D341Med (cell line): Measurements from ENCODE around the gene LRBA.
A peak's percentile ranks its signal among the peaks of the same experiment; 100 is the strongest.

Experiments
- DNase-seq: peaks from one replicate; pipeline ENCODE4 v3.0.0; 2012; ENCODE audit warnings: low spot score

LRBA gene

DNA sequence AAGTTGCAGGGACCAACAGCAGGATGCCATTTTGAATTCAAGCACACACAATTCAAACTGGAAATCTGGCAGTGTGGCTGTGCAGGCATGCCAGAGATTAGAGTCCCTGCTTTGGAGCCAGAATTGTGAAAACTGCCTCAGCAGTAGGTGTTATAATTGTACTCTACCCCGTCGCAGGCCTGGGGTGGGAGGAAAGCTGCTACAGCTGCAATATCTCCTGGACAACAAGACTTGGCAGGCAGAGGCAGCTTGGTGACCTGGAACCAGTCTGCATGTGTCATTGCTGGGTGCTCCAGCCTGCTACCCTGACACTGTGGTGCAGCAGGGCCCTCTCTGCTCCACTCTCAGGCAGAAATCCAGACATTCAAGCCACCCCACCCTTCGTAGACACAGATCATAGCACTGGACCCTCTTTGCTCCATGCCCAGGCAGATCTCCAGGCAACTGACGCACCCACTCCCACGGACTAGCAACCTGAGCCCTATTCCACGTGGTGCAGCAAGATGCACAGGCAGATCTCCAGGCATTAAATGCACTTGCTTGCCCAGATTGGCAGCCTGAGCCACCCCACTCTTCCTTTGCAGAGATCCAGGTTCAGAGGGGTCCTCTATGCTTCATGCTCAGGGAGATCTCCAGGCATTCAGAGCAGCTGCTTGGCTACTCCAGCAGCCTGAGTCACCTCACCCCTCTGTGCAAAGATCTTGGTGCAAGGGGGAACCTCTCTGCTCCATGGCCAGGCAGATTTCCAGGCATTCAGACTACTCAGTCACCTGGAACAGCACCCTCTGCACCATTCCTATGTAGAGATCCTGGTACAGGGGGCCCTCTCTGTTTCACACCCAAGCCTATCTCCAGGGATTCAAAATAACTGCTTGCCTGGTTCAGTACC is 140.5 kb downstream of the LRBA start:
- peak; percentile 12 for DNase-seq

DNA sequence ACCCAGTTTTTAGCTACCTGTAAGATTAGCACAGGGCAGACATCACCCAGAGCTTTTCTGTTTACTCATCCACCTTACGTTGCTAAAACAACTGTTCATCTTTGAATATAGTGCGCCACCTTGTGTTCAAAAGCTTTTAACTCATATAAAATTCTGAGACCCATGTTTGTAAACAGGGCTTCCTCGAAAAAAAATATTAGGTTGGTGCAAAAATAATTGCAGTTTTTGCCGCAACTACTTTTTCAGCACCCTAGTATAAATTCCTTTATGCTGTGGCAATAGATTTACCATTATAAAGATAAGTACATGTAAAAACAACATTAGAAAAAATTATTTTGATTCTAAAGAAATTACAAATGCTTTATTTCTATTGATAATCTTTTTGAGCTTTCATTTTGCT is 147.9 kb downstream of the LRBA start:
- DNase-seq: peak; percentile 57

DNA sequence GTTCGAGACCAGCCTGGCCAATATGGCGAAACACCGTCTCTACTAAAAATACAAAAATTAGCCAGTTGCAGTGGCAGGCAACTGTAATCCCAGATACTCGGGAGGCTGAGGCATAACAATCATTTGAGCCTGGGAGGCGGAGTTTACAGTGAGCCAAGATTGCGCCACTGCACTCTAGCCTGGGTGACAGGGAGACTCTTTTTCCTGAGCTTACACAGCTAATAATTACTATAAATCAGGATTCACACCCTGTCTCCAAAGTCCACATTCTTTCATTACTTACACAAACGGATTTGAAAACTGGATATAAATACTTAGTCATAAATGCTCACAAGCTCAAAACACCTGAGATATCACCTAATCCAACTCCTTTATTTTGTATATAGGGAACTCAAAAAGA is 151.6 kb downstream of the LRBA start:
- DNase-seq: no peak

DNA sequence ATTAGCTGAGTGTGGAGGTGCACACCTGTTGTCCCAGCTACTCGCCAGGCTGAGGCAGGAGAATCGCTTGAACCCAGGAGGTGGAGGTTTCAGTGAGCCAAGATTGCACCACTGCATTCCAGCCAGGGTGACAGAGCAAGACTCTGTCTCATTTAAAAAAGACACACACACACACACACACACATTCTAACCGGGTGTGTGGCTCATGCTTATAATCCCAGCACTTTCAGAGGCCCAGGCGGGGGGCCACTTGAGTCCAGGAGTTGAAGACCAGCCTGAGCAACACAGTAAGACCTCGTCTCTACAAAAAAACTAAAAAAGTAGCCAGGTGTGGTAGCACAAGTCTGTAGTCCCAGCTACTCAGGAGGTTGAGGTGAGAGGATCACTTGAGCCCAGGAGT is 152.3 kb downstream of the LRBA start:
- DNase-seq: no peak

DNA sequence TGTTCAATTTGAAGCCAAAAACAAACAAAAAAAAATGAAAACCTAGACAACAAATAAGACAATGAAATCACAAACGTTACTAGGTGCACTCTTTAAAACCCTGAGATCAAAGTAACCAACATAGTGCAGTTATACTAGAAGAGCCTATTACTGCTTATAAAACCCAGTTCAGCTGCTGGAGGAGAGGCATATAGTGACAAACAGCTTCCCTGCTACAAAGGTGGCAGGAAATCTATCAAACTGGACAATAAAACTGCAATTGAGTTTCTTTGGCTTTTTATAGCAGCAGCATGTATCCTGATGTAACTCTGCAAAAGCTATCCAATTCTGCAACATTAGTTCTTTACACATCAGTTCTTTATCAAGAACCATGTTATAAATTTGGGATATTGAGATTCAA is 155.6 kb downstream of the LRBA start:
- DNase-seq: no peak

- no peak for DNase-seq
Measured at GRCh38 chr4:150855981-150856510, 159.0 kb downstream of the LRBA start.

- DNase-seq: no peak
Measured at GRCh38 chr4:150854600-150854999, 160.5 kb downstream of the LRBA start.

DNA sequence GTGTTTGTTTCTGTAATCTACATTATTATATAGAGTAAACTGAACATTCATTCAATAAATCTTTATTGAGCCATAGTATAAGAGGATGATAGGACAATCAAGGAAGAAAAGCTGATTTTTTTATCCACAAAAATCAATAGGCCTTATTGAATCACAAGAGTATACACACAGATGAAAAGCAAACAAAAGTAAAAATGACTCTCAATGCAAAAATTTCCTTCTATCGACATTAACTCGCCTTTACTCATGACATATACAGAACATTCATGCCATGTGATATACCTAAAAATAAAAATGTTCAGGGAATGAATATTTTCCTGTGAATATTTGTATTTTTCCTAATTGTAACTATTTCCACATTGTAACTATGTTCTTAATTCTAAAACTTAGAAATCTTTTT is 161.2 kb downstream of the LRBA start:
- no peak for DNase-seq

DNA sequence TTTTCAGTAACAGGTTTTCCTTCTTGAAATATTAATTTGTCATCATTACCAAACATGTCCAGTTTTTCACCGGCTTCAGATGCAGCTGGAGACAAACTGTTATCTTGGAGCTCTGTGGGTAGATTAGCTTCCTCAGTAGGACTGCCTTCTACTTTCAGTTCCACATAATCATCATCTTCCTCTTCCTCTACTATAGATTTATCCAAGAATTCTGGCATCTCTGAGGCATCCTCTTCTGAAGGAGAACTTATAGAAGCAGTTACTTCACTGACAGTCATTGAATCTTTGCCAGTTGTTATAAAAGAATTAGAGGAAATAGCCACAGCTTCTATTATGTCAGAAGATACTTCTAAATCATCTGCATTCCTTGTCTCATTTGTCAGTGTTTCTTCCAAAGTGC is 162.9 kb downstream of the LRBA start:
- DNase-seq: no peak

DNA sequence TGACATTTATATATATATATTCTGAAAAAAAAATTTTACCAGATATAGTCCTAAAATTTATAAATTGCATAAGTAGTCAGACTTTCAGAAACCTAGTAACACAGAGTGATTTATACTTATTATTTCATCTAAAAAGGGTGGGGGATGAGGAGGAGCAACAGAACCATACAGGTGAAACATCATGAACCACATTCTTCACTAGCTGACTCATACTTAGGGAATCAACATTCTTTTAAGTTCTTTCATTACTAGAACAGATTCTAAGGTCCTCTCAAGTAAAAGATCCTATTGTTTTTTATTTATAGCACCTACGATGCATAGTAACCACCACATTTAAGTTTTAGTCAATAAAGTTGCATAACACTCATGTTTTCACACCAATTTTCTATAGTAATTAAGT is 166.1 kb downstream of the LRBA start:
- no peak for DNase-seq

DNA sequence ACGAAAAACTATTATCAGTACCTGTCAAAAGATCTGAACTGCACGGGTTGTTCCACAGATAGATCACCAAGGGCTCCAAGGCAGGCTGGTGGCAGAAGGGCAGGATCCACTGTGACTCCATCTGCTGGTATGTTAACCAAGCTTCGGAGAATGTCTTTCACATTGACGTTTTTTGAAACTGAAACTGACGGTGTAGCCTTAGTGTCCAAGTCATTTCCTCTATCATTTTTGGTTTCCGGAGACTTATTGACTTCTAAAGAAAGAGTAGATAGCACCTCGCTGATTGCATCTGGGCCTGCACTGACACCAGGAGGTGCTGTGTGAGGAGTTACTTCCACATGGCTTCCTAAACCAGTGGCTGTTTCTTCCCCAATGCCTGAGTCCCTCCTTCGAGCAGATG is 186.9 kb downstream of the LRBA start:
- DNase-seq: no peak

- DNase-seq: no peak
Measured at GRCh38 chr4:150827226-150827625, 187.9 kb downstream of the LRBA start.

GRCh38 chr4:150826306-150826705 is 188.8 kb downstream of the LRBA start:
- DNase-seq: no peak

- DNase-seq: no peak
Measured at GRCh38 chr4:150822407-150822806, 192.7 kb downstream of the LRBA start.

DNA sequence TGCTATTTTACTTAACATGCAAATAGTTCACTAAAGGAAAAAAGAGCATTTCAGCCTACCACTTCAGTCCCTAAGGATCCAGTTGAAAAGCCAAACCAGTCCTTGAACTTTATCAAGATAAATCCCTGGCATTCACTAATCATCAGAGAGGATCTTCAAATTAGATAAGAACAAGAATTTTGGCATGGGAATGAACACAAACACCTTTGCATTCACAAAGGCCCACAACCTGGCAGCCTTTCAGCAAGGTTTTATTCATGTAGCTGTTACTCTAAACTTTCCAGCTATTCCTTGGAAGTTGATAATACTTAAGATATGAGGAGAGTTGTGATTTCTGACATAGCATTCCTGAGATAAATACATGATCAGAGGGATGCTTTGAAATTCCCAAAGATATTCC is 193.4 kb downstream of the LRBA start:
- no peak for DNase-seq

DNA sequence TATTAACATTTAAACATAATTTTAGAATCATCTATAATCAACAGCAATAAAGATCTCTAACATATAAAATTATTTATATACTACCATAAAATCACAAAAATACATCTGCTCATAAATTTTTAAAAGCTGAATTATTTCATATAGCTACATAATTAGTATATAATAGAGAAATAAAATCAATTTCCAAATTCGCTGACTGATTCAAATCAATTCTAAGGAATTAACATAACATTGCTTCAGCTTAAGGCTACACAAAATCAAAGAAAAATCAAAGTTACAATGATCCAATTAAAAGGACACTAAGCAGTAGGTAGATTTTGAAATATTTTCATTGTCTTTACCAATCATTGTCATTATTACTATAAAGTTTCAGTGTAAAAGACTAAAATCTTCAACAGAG is 194.7 kb downstream of the LRBA start:
- DNase-seq: no peak

DNA sequence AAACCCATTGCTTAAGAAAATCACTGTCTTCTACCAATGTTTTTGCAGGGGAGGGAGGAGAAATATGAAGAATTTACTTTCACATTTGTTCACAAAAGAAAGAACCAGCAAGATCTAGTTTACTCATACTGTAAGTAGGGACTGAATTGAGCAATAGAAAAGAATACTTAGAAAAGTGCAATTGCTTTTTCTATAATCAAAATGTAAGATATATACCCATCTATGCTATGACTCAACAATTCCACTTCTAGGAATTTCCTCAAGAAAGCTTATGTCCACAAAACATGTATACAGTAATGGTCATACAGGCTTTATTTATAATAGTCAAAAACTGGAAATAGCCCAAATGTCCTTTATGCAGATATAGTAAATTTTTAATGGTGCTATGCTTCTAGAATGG is 196.4 kb downstream of the LRBA start:
- no peak for DNase-seq

DNA sequence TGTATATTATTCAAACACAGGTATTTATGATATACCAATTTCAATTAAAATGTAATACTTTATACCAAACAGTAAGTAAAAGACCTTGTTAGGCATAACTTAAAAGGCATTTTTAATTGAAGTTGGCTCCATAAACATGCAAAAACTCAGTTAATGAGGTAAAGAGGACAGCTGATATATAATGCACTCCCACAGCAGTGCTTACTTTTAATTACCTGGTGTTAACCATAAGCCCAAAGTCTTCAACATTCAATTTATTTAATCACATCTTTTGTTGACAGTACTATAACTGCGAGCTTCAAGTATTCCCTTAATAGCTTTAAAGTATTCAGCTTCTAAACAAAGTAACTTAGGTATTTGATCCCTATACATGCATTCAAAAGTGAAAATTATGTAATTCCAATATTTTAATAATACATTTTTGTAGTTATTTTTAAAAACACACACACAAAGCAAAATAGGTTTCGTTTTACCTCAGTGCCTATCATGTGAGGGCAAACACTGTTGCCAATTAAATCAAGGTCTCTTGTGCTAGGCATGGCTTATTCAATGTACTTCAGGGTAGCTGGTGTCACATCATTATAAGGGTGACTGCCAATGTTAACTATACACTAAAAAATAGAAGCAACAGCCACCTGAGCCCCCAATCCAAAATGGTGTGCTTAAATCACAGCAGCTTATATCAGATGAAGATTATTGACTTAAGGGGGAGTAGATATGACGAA is 197.1 kb downstream of the LRBA start:
- DNase-seq: no peak

DNA sequence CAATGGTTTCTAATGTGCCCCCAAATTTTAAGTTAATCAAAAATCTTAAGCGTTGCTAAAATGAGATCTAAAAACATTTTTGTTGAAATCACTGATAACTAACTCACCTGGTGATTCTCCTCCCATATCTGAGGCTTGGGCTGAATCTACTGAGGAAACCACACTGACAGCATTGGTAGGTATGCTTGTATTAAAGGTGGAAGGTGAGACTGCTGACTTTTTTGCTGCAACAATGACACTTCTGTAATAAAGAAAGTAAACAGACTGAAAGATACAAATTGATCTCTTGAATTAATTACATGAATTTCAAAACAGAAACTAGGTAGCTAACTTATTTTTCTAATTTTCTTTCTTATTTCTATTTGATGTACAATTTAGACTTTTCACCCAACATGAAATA is 198.1 kb downstream of the LRBA start:
- no peak for DNase-seq

GRCh38 chr4:150816491-150816890 is 198.6 kb downstream of the LRBA start:
- no peak for DNase-seq

DNA sequence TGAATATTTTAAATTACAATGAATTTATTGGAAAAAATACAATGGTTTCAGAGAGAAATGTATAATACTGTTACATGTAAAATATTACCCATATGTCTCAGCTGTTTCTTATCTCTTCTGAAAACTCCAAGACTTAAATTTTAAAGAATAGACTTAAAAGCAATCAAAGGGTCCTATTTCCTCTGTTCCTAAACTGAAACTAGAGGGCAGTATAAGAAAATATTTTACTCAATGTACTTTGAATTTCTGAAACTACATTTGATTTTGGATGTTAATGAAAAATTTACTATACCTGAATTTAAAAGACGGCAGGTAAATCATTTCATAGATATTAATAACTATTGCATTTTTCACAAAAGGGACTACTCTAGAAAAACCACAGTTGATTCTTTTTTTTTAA is 200.2 kb downstream of the LRBA start:
- no peak for DNase-seq

- DNase-seq: no peak
Measured at GRCh38 chr4:150805183-150806025, 209.7 kb downstream of the LRBA start.
